Stimulated activated CD4-positive, alpha-beta T cell treated with anti-CD3 and anti-CD28 coated beads, Interleukin-12 subunit alpha, Interleukin-12 subunit beta, amount 100 ng/mL, for 24 hours (primary cell): Measurements from ENCODE around the gene ACOXL.
A peak's percentile ranks its signal among the peaks of the same experiment; 100 is the strongest.
"Not testable (repeated sequence)": the region's sequence is repeated elsewhere in the genome, so short reads cannot be mapped to it uniquely, and the experiment has no call there.

Experiments used
- DNase-seq, 2 experiments: peaks; one replicate each; pipeline ENCODE4 v3.0.0-alpha.2; 2020; ENCODE audit warnings: low read depth in 2 of 2

The ACOXL gene

GRCh38 chr2:111039628-111040383, 307.4 kb downstream of the ACOXL start:
- no peak for DNase-seq

GRCh38 chr2:111041398-111042202, 309.2 kb downstream of the ACOXL start:
- no peak for DNase-seq

- DNase-seq = no peak
These were observed 309.9 kb downstream of the ACOXL start for GRCh38 chr2:111042261-111042660.

- DNase-seq = no peak
These were observed 310.7 kb downstream of the ACOXL start for GRCh38 chr2:111042772-111043771.

- no peak for DNase-seq
These were observed 311.7 kb downstream of the ACOXL start for GRCh38 chr2:111044066-111044465.

- DNase-seq = not testable (repeated sequence)
These were observed 312.9 kb downstream of the ACOXL start for GRCh38 chr2:111045236-111045635.

GRCh38 chr2:111045771-111046444, 313.5 kb downstream of the ACOXL start:
- no peak for DNase-seq

GRCh38 chr2:111046670-111047069, 314.3 kb downstream of the ACOXL start:
- DNase-seq = no peak

GRCh38 chr2:111048856-111049768, 316.7 kb downstream of the ACOXL start:
- no peak for DNase-seq

GRCh38 chr2:111049792-111050640, 317.6 kb downstream of the ACOXL start:
- peak in 1 of 2 experiments; percentile 15 for DNase-seq

- no peak for DNase-seq
These were observed 318.5 kb downstream of the ACOXL start for GRCh38 chr2:111050701-111051376.

- DNase-seq = no peak
These were observed 320.2 kb downstream of the ACOXL start for GRCh38 chr2:111052621-111053020.

GRCh38 chr2:111053266-111053665, 320.9 kb downstream of the ACOXL start:
- no peak for DNase-seq

GRCh38 chr2:111053825-111054515, 321.6 kb downstream of the ACOXL start:
- DNase-seq = no peak

GRCh38 chr2:111054791-111055691, 322.7 kb downstream of the ACOXL start:
- DNase-seq = peak in 1 of 2 experiments; percentile 63

GRCh38 chr2:111055735-111056134, 323.4 kb downstream of the ACOXL start:
- DNase-seq = no peak

- no peak for DNase-seq
These were observed 324.7 kb downstream of the ACOXL start for GRCh38 chr2:111057045-111057444.
